Stimulated activated CD8-positive, alpha-beta memory T cell treated with anti-CD3 and anti-CD28 coated beads, Interleukin-7, amount 100 ng/mL, for 24 hours (primary cell): ENCODE measurements around the gene HLTF.

Experiments
- DNase-seq: peaks from one replicate; pipeline ENCODE4 v3.0.0-alpha.2; 2020; ENCODE audit warnings: low read depth

The HLTF gene

GRCh38 chr3:149085828-149086231 lies 503 bp downstream of the HLTF start:
- no peak for DNase-seq

- no peak for DNase-seq
Measured at GRCh38 chr3:149081772-149082171, 4.6 kb downstream of the HLTF start.

DNA sequence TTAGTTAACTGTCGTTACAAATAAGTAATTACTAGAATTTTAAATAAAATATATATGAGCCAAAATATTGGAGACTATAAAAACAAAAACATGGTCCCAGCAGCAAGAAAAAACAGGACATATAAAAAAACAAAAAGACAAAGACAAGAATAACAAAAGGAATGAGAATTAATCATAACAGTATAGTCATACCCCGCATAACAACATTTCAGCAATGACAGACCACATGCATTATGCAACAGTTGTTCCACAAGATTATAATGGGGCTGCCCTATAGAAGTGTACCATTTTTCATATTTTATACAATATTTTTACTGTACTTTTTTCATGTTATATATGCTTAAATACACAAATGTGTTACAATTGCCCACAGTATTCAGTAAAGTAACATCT lies 5.6 kb downstream of the HLTF start:
- no peak for DNase-seq

DNA sequence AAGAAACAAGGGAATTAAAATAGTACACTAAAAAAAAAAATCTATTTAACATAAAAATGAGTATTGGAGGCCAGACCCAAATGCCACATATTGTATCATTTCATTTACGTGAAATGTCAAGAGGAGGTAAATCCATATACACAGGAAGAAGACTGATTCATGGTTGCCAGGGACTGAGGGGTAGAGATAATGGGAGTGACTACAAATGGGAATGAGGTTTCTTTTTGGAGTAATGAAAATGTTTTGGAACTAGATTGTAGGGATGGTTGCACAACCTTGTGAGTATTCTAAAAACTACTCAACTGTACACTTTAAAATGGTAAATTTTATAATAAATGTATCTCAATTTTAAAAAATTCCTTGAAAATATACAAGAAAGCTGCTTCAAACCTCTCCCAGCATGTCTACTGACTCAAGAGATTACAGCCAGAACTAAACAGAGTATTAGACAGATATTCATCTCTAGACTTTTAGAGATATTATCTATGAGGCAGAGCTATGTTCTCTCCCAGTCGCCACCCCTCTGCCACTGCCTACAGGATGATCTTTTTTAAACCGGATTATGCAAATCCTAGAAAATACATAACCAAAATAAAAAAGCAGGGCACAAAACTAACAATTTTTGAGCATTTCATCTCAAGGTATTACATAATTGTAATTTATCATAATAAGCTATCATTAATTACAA lies 6.2 kb downstream of the HLTF start:
- DNase-seq = no peak

- no peak for DNase-seq
Measured at GRCh38 chr3:149077628-149078027, 8.7 kb downstream of the HLTF start.

DNA sequence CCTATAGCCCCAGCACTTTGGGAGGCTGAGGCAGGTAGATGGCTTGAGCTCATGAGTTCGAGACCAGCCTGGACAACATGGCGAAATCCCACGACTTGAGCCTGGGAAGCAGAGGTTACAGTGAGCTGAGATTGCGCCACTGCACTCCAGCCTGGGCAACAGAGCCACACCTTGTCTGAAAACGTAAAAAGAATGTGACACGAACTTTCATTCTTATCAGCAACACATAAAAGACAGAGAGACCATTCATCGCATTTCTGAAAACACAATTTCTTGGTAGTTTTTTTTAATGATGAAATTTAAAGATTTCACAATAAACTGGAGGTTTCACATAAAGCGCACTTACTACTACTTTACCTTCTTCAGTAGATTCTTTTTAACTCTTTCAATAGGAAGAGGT lies 18.4 kb downstream of the HLTF start:
- DNase-seq = no peak

DNA sequence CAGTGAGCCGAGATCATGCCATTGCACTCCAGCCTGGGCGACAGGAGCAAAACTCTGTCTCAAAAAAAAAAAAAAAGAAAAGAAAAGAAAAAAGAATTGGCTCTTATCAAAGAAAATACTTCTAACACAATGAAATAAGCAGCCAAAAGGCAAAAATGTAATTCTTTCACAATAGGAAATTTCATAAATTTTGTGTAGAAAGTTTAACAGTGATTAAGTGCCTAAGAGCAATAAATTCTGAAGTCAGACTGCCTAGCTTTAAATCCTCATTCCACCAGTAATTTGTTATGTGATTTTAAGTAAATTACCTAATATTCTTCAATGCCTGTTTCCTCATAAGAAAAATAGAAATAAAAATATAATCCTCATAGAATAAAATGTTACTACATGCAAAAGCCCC lies 24.6 kb downstream of the HLTF start:
- DNase-seq = no peak

GRCh38 chr3:149058602-149059001 lies 27.7 kb downstream of the HLTF start:
- DNase-seq = no peak

- DNase-seq = no peak
Measured at GRCh38 chr3:149058198-149058597, 28.1 kb downstream of the HLTF start.

GRCh38 chr3:149055575-149055974 lies 30.8 kb downstream of the HLTF start:
- no peak for DNase-seq

- no peak for DNase-seq
Measured at GRCh38 chr3:149044339-149045083, 41.8 kb downstream of the HLTF start.

DNA sequence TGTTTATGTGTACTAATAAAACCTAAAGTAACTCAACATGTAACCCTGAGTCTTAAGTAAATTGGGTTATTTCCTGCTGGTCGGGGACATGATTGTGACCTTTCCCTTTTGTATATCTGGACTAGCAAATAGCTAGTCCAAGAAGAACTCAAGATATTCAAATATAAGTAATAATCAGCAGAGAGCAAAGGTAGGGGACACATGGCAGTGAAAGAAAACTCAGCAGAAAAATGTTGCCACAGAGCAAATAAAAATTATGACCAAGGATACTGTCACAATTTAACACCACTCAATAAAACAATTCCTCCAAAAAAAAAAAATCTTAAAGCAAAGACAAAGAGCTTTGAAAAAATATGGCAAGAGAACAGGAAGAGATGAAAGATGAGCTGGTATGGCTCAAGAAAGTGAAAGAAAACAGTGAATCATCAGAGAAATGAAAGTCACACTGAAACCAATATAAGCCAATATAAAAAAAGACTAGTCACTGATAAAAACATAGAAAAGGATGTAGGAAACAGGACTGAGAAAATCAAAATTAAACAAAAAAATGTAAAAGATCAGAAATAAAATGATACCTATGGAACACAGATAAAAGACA lies 43.4 kb downstream of the HLTF start:
- no peak for DNase-seq

DNA sequence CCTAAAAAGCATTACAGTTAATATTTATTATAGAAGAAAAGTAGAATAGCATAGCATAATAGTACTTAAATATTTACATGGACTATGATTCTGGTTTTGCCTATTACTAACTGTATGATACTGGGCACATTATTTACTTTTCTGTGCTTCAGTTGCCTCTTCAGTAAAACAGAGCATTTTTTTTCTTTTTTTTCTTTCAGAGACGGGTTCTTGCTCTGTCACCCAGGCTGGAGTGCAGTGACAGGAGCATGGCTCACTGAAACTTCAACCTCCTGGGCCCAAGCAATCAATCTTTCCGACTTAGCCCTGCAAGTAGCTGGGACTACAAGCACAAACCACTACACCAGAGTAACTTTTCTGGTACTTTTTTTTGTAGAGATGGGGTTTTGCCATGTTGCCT lies 48.0 kb downstream of the HLTF start:
- no peak for DNase-seq

DNA sequence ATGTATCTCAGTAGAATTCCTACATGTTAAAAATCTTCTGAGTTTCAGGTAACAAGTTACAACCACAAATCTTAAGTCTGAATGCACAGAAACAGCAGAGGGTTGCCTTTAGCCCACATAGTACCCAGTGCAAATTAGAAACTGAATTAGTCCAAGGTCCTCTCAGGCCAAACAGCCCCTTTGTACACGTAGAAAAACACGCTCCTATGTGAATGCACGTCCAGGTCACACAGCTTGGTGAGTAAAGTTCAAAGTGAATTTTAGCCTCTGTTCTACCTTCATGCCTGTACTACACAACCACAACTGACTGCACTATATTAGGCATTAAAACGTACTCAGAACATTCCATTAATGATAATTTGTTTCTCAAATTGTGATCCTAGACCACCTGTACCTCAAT lies 48.6 kb downstream of the HLTF start:
- DNase-seq = no peak

GRCh38 chr3:149031096-149031495 lies 55.2 kb downstream of the HLTF start:
- DNase-seq = no peak

DNA sequence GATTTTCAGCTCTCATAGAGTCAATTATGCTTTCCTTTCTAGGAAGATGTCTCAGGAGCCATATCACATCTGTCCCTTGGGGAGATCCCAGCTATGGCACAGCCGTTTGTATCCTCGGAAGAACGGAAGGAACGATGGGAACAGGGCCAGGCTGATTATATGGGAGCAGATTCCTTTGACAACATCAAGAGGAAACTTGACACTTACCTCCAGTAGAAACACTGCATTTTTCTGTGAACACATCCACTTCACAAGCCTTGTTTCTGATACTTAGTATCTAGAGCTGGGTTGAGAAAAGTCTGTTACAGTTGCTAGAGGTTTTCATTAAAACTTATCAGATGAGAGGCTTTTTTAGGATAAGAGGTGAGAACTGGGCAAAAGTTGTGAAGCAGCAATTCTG lies 59.6 kb downstream of the HLTF start:
- no peak for DNase-seq

- DNase-seq = no peak
Measured at GRCh38 chr3:149023951-149024350, 62.4 kb downstream of the HLTF start.

DNA sequence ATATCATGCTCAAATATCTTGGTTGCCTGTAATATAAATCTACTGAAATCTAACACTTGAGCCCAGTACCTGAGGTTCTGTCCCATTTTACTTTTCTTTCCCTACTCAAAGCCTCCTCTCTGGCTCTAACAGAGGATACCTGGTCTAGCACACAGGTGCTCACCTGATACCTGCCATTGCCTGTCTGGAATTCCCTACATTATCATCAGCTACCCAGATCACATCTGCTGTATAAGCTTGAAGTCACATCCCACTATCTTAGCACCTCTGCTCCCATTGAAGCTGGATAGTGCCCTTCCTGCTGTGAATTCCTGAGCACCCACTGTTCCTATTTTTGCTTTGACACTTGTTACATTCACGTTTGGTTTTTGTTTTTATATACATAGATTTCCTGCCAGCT lies 64.5 kb downstream of the HLTF start:
- DNase-seq = no peak

DNA sequence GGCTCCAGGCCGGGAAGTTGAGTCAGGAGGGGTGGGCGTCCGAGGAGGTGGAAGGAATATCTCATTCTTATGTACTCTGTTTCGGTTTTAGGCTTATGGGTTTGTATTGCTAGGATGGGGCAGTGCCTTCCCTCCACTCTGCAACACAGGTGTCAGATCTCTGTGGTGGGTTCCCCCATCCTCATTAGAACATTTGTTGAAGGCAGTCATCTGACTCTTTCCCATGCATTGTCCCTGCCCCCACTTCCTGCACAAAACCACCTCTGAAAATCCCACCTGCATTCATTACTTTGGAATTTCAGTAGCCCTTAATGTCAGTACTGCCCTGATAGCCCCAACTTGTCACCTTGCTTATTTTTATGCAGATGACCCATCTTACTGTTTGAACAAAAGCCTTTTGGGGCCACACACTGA lies 65.5 kb downstream of the HLTF start:
- no peak for DNase-seq

- DNase-seq = no peak
Measured at GRCh38 chr3:149020196-149020838, 66.0 kb downstream of the HLTF start.

- no peak for DNase-seq
Measured at GRCh38 chr3:149019580-149019979, 66.8 kb downstream of the HLTF start.

DNA sequence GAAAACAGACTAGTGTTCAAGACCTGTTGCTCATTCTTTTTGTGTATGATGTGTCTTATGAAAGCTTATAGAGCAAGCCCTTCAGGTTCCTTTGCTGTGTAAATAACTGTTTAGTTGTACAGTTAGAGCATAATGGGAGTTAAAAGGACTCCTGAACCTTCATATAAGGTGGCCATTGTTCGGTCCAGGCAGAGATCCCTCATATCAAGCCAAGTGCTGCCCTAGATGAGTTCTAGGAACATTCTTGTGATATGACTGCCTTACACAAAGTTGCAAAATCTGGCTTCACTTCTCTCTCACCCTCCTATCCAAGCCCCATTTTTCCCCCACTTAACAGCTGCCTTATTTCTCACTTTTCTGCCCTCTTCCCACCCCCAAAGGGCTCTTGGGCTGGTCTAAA lies 68.1 kb downstream of the HLTF start:
- no peak for DNase-seq
